GM15510 (cell line): ENCODE measurements around the gene EPB41L4A.

Experiments used
- POLR2A ChIP-seq: IDR thresholded peaks from 3 replicates; pipeline ENCODE4 v1.6.1; 2011; ENCODE audit warnings: borderline replicate concordance; ENCODE audit not compliant: insufficient read length; ENCODE audit errors: extremely low read depth

EPB41L4A gene

GRCh38 chr5:112226215-112226614 lies 192.9 kb downstream of the EPB41L4A start:
- TF ChIP-seq POLR2A, result no peak

GRCh38 chr5:112221128-112221527 lies 197.9 kb downstream of the EPB41L4A start:
- no peak for TF ChIP-seq POLR2A

GRCh38 chr5:112219000-112219399 lies 200.1 kb downstream of the EPB41L4A start:
- TF ChIP-seq POLR2A, result no peak

DNA sequence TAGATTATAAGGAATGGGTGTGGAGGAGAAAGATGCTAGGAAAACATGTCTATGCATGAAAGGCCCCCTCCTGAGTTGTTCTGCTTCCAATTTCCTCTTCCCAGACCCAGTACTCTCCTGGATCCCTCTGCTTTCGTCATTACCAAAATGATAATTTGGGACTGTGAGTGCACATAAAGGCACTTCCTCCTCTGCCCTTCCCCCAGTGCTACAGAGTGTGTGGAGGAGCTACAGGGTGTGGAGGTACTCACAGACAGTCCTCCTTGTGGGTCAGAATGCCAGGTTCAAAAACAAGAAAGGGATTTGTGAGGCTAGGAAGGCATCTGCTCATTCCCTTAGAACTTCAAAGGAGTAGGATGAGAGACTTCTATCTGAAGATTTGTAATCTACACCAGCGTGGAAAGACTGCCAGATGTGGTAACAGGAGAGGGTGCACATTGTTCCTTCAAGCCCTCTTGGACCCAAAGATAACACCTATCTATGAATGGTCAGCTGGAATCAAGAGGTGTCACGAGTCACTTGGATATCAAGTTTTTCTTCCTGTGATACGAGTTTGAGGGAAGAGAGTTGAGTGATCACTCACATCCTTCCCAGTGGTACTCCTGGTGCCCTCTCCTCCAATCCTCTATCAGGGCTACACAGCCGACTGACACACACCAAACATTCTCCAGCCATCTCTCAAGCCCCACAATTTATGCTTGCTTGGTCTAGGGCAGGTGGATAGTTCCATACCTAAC lies 201.1 kb downstream of the EPB41L4A start:
- no peak for TF ChIP-seq POLR2A

GRCh38 chr5:112216140-112216539 lies 202.9 kb downstream of the EPB41L4A start:
- no peak for TF ChIP-seq POLR2A

DNA sequence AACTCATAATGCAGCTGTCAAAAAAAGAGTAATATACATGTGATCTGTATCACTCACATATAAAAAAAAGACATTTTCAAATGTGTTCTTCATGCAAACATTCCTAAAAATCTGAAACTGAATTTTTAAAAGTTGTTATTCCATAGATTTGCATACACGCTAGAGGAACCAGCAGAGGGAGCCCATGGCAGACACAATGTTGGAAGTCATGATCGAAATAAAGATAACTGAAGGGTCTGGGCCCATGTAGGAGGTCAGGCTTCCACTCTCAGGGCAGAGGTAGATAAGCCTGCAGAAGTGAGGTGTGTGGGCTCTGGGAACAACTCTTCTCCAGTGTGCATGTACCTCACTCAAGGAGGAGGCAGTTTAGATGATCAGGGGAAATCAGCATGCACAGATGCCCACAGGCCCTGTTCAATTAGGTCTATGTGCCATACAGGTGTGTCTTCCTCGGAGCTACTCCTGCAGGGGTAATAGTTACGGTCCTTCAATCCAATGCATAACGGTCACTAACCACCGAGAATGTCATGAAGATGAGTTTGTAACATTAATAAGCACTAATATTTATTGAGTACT lies 208.6 kb downstream of the EPB41L4A start:
- TF ChIP-seq POLR2A, result no peak

DNA sequence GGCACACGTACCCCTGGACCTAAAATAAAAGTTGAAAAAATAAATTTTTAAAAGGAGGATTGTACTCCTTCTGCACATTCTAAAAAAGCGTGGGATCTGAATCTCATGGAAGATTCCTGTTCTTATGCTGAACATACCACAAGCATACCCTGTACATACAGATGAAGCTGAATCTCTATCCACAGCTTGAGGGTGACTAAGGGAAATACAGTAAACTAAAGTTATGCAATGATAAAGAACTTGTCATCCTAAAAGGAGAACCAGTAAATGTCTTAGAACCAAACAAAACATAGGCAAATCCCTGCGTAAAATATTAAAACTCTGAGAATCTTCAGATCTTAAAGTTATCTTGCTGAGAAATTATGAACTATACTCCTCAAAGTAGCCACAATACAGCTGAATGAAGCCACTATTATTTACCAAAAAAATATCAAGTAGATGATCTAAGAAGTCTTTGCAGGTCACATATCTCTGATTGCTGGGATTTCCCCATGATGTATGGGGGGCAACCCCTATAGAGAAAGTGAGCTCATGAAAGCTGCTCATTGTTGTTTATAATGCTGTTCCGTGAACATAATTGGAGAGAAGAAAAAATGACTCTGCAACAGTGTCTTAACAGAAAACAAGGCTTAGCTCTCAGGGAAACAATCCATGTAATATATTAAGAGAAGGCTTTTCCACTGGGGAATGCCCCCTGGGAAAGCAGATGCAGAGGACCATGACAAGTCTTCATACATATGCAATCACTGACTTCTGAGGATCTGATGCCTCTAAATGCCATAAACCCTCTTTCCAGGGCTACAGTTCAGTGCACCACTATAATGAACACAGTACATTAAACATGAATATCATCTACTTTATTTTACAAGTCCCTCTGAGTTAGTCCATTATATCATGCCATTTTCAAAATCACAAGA lies 210.1 kb downstream of the EPB41L4A start:
- no peak for TF ChIP-seq POLR2A

DNA sequence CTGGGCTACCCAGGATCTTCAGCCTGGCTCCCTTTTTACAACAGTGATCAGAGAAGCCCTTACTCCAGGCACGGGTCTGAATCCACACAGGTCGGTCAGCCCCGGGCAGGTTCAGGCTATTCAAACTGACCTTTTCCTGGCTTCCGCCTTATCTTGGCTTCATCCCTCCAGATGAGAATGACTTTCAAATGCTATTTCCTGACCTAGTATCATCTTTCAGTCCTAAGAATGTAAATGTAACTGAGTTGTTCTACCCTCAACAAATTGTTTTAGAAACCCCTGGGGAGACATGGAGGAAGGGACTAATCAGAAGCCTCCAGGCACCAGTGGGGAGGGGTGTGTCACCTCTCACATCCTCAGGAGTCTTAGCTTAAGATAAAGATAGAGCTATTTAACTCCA lies 213.2 kb downstream of the EPB41L4A start:
- TF ChIP-seq POLR2A, result no peak

- TF ChIP-seq POLR2A, result no peak
Measured at GRCh38 chr5:112203229-112203628, 215.8 kb downstream of the EPB41L4A start.

GRCh38 chr5:112202694-112203093 lies 216.4 kb downstream of the EPB41L4A start:
- TF ChIP-seq POLR2A, result no peak

- no peak for TF ChIP-seq POLR2A
Measured at GRCh38 chr5:112201141-112201540, 217.9 kb downstream of the EPB41L4A start.

- no peak for TF ChIP-seq POLR2A
Measured at GRCh38 chr5:112200131-112200530, 218.9 kb downstream of the EPB41L4A start.

- TF ChIP-seq POLR2A, result no peak
Measured at GRCh38 chr5:112196584-112196983, 222.5 kb downstream of the EPB41L4A start.

DNA sequence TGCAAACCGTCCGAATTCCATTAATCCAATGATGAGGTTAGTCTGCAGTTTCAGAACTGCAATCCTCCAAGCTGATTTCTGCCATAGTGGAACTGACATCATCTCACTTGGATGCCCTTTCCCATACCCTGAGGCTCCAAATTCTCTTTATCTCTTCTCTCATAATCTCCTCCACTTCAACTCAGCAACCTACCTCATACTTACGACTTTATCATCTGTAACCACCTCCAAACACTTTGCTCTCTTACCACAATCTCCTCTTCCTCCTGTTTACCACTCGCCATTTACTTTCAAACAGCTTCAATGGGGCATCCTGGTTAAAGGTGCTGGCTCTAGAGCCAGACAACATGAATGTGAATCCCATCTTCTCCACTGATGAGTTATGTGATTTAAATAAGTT lies 223.2 kb downstream of the EPB41L4A start:
- TF ChIP-seq POLR2A, result no peak

DNA sequence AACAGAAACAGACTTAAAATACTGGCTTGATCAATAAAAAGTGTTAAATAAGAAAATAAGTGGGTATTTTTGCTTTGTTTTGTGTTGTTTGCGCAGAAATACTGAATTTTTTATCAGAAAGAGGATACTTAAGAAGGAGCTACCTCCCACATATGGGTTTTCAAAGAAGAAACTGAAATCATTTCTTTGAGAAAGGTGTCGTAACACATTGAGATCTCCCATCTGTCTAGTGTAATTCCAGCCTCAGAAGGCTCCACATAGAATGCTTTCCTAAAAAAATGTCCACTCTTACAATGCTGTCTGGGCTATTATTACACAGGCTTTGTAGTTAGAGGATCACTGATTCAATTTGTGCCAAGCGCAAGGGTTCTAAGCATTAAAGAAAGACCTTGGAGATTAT lies 226.2 kb downstream of the EPB41L4A start:
- TF ChIP-seq POLR2A, result no peak
